Activated T-cell treated with anti-CD3 and anti-CD28 coated beads, Interleukin-2, amount 50 U/mL, for 72 hours (primary cell): ENCODE data around the gene PPP6R2. TPM values are rescaled to one million over a fixed set of nuclear protein-coding genes. Genes with fewer than 3 reads are reported as not detected.

Experiments
- ATAC-seq, 2 donors: fragments of 150-1000 bp; cut with Tn5 transposase; replicated peaks in 1 of 2; 2 replicates each; pipeline ENCODE4 v1.10.0; 2021; ENCODE audit warnings: moderate library complexity in 2 of 2, mild to moderate bottlenecking in 1 of 2
- DNase-seq, 2 donors: peaks; one replicate each; pipeline ENCODE4 v3.0.0; 2021 to 2022; ENCODE audit warnings: mixed read lengths in 1 of 2
- H3K27ac Mint-ChIP-seq: one replicate; pipeline ENCODE4 v1.8.0; 2022; ENCODE audit warnings: mild to moderate bottlenecking, moderate library complexity, mixed read lengths
- H3K27me3 Mint-ChIP-seq: one replicate; pipeline ENCODE4 v1.8.0; 2022; ENCODE audit warnings: low read depth, mixed read lengths
- H3K36me3 Mint-ChIP-seq, 2 donors: one replicate each; pipeline ENCODE4 v1.8.0; 2022; ENCODE audit warnings: mixed read lengths in 2 of 2, mild to moderate bottlenecking in 1 of 2; ENCODE audit not compliant: insufficient read depth in 2 of 2
- H3K4me1 Mint-ChIP-seq: one replicate; pipeline ENCODE4 v1.8.0; 2022; ENCODE audit warnings: low read depth, mixed read lengths
- H3K4me3 Mint-ChIP-seq, 2 donors: one replicate each; pipeline ENCODE4 v1.8.0; 2022; ENCODE audit warnings: mild to moderate bottlenecking in 2 of 2, mixed read lengths in 2 of 2, moderate library complexity in 2 of 2
- H3K9me3 Mint-ChIP-seq, 2 donors: one replicate each; pipeline ENCODE4 v1.8.0; 2022; ENCODE audit warnings: mixed read lengths in 2 of 2
- total RNA-seq, 2 donors: library from RNA; stranded (reverse); gene quantifications; one replicate each; pipeline ENCODE4 v1.2.3, GENCODE V29; 2022

The PPP6R2 gene
- total RNA-seq, 2 donors from 2014 or later = 45.6 to 51.3 TPM

DNA sequence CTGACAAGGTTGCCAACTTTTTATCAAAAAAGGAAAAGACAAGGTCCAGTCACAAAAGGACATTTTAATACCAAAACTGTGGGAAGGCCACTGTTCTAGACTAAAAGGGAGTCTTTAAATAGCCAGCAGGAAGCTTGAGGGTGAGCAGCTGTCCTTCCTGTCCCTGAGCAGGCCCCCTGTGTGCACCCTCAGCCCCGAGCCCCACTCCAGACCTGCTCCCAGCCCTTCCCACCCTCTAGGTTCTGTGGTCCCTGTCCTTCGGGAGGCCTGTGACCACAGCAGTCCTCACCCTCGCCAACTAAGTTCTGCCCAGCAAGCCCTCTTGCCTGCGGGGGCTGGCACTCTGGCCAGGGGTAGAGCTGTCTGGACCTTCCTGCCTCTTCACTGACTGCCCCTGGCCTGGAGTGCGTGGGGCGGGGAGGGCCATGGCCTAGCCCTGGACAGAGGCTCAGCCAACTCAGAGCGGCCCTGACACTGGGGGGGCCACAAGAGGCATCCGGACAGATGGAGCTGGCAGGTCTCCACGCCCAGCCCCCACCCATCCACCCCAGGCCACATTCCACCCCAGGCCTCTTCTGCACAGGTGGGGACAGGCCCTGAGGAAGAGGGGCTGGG, 34.0 kb upstream of the PPP6R2 start:
- no peak for DNase-seq
- Mint-ChIP-seq H3K27me3 (peaks cover 6% of the 10 kb centered on the region), H3K36me3 (no peaks in the 10 kb centered on the region), H3K4me1 (peaks cover 13% of the 10 kb centered on the region), H3K9me3 (no peaks in the 10 kb centered on the region), H3K27ac (no peak overlapping the region), H3K4me3 (peak overlapping the region; percentile 12 to 39)
- no peak for ATAC-seq

DNA sequence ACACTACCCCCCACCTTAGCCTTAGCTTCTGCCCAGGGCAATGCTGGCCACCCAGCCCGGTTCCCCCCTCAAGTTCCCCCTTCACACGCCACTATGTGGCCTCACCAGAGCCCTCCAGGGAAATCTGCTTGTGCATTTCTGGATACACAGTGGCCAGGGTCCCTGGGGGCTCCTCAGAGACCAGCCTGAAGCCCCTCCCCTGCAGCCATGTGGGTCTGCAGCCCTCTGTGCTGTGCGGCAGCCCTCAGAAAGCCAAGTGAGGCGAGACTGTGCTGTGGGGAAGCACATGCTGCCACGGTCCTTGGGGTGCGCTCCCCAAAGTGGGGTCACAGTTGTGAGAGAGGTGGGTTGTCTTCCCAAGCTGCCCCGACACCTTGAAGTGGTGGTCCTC, 33.5 kb upstream of the PPP6R2 start:
- DNase-seq = no peak
- Mint-ChIP-seq H3K27me3 (peaks cover 6% of the 10 kb centered on the region), H3K27ac (no peak overlapping the region), H3K9me3 (no peaks in the 10 kb centered on the region), H3K36me3 (no peaks in the 10 kb centered on the region), H3K4me1 (peaks cover 18% of the 10 kb centered on the region), H3K4me3 (no peak overlapping the region)
- no peak for ATAC-seq

GRCh38 chr22:50310031-50310722, 33.0 kb upstream of the PPP6R2 start:
- no peak for DNase-seq
- Mint-ChIP-seq H3K4me1 (peaks cover 20% of the 10 kb centered on the region), H3K4me3 (no peak overlapping the region), H3K36me3 (no peaks in the 10 kb centered on the region), H3K27me3 (peaks cover 6% of the 10 kb centered on the region), H3K27ac (no peak overlapping the region), H3K9me3 (no peaks in the 10 kb centered on the region)
- ATAC-seq = no peak

- DNase-seq (no peak), ATAC-seq (no peak)
- Mint-ChIP-seq H3K27me3 (peaks cover 4% of the 10 kb centered on the region), H3K9me3 (no peaks in the 10 kb centered on the region), H3K27ac (no peak overlapping the region), H3K36me3 (no peaks in the 10 kb centered on the region), H3K4me3 (no peak overlapping the region), H3K4me1 (peaks cover 21% of the 10 kb centered on the region)
Observed at GRCh38 chr22:50310949-50311444, 32.1 kb upstream of the PPP6R2 start.

DNA sequence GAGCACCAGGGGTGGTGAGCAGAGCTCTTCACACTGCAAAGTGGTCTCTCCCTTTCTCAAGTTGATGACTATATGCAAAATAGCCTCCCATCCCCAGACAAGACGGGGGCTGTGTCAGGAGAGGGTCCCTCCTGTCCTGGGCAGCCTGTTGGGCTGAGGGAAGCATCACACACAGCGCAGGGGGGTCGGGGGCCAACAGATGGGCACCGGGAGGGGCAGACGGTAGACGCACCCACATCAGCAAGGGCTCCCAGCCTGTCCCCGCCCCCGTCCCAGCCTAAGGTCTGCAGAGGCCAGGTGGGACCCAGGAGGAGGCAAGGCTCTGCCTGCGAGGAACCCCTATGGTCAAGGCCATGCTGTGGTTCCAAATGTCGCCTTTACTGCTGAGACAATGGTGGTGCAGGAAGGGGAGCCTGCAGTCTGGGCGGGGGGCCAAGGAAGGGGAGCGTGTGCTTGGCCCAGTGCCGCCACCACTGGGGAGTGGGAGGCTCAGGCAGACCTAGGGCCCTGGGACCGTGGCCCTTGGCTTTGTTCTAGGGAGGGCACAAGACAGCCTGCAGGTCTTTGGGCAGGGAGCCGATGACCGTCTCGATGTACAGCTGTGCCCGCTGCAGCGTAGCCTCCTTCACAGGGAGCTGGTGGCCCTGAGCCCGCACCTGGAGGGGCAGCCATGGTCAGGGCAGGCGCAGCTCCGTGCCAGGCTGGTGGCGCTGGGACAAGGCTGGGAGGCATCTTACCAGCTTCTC, 31.3 kb upstream of the PPP6R2 start:
- Mint-ChIP-seq H3K27me3 (no peaks in the 10 kb centered on the region), H3K27ac (no peak overlapping the region), H3K4me1 (peaks cover 17% of the 10 kb centered on the region), H3K36me3 (no peaks in the 10 kb centered on the region), H3K4me3 (no peak overlapping the region), H3K9me3 (no peaks in the 10 kb centered on the region)
- DNase-seq = no peak
- no peak for ATAC-seq

DNA sequence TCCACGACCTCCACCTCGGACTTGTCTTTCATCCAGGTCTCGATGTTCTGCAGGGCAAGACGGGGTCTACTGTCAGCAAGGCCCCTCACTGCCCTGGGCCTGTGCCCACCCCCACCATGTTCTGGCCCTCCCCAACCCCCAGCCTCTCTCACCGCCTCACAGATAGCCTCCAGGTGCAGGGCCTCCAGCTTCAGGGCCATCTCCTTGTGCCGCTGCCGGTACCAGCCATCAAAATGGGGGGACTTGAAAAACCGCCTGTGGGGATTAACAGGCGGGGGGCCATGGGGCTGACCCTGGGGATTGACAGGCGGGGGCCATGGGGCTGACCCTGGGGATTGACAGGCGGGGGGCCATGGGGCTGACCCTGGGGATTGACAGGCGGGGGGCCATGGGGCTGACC, 30.8 kb upstream of the PPP6R2 start:
- Mint-ChIP-seq H3K27ac (no peak overlapping the region), H3K9me3 (no peaks in the 10 kb centered on the region), H3K4me3 (no peak overlapping the region), H3K4me1 (peaks cover 17% of the 10 kb centered on the region), H3K27me3 (no peaks in the 10 kb centered on the region), H3K36me3 (no peaks in the 10 kb centered on the region)
- DNase-seq (no peak), ATAC-seq (no peak)

- no peaks in the 10 kb centered on the region for H3K9me3 Mint-ChIP-seq
- peaks cover 17% of the 10 kb centered on the region for H3K4me1 Mint-ChIP-seq
- no peaks in the 10 kb centered on the region for H3K27me3 Mint-ChIP-seq
- H3K36me3 Mint-ChIP-seq = no peaks in the 10 kb centered on the region
- H3K27ac Mint-ChIP-seq = no peak overlapping the region
- no peak for ATAC-seq
- DNase-seq = no peak
- no peak overlapping the region for H3K4me3 Mint-ChIP-seq
Observed at GRCh38 chr22:50313021-50313420, 30.1 kb upstream of the PPP6R2 start.

DNA sequence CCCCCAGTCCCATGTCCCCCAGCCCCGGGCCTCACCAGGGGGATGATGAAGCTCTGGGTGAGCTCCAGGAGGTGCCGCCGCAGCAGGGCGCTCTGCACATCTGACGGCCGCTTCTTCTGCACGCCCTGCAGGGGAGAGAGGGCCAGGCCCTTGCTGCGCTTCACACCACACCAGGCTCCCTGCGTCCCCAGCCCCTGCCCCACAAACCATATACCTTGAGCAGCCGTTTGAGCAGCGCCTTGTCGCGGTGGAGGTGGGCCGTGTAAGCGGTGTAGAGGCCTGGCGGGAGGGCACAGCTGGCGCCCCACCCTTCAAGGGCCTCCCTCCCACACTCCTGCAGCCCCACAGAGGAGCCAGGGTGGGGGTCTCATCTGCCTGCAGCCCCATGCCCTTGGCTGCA, 29.5 kb upstream of the PPP6R2 start:
- Mint-ChIP-seq H3K4me3 (peak overlapping the region; percentile 83 to 90), H3K9me3 (no peaks in the 10 kb centered on the region), H3K27me3 (no peaks in the 10 kb centered on the region), H3K4me1 (peaks cover 17% of the 10 kb centered on the region), H3K27ac (no peak overlapping the region), H3K36me3 (no peaks in the 10 kb centered on the region)
- no peak for DNase-seq
- ATAC-seq = no peak

DNA sequence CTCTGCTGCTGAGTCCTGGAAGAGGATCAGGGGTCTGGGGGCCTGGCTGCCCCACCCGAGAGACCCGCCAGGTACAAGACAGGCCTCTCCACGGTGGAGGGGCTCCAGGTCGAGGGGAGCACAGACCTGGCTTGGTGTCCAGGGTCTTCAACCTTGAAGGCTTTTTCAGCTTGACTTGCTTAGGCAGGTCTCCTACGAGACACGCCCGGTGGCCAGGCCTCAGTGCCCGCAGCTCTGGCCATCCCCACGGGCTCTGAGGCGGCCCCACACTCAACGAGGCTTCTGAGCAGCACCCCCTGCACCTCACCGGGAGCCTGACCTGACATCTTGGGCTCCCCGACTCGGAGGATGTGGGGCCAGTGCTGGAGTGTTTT, 29.1 kb upstream of the PPP6R2 start:
- no peak for ATAC-seq
- no peak for DNase-seq
- Mint-ChIP-seq H3K36me3 (no peaks in the 10 kb centered on the region), H3K27me3 (no peaks in the 10 kb centered on the region), H3K27ac (peak overlapping the region; percentile 11), H3K9me3 (no peaks in the 10 kb centered on the region), H3K4me1 (peaks cover 17% of the 10 kb centered on the region), H3K4me3 (peak overlapping the region; percentile 83 to 90)

DNA sequence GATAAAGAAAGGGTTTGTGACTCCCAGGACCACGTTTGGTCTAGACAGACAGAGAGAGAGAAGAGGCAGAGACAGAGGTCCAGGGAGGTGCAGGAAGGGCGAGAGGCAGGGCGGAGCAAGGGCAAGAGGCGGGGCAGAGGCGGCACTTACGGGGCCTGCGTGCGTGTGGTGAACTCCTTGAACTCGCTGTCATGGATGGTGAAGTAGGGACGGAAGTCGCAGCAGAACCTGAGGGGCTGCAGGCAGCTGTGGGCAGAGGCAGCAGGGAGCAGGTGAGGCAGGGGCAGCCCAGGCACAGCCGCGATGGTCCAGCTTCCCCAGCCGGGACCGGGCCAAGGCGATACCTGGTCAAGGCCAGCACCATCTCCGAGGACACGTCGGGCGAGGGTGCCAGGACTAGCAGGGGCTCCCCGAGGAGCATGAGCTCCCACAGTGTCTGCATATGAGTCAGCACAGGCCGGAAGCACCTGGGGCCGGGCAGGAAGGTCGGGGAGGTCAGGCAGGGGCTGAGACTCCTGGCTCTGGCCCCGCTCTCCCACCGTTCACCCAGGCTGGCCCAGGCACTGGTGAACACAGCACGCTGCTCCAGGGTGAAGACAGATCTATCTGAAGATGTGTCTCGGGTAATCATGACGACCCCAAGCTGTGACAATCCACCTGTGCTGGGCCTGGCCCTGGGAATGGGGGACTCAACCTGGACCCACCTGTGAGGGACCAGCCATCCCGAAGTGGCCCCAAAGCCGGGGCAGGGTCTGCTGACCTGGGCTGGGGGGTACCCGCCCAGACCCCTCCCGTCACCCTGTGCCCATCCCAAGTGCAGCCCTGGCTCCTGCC, 28.5 kb upstream of the PPP6R2 start:
- Mint-ChIP-seq H3K27me3 (no peaks in the 10 kb centered on the region), H3K4me3 (peak overlapping the region; percentile 83 to 90), H3K27ac (peak overlapping the region; percentile 11), H3K36me3 (no peaks in the 10 kb centered on the region), H3K9me3 (no peaks in the 10 kb centered on the region), H3K4me1 (peaks cover 17% of the 10 kb centered on the region)
- peak; percentile 85 for DNase-seq
- ATAC-seq = peak; percentile 95 to 96

DNA sequence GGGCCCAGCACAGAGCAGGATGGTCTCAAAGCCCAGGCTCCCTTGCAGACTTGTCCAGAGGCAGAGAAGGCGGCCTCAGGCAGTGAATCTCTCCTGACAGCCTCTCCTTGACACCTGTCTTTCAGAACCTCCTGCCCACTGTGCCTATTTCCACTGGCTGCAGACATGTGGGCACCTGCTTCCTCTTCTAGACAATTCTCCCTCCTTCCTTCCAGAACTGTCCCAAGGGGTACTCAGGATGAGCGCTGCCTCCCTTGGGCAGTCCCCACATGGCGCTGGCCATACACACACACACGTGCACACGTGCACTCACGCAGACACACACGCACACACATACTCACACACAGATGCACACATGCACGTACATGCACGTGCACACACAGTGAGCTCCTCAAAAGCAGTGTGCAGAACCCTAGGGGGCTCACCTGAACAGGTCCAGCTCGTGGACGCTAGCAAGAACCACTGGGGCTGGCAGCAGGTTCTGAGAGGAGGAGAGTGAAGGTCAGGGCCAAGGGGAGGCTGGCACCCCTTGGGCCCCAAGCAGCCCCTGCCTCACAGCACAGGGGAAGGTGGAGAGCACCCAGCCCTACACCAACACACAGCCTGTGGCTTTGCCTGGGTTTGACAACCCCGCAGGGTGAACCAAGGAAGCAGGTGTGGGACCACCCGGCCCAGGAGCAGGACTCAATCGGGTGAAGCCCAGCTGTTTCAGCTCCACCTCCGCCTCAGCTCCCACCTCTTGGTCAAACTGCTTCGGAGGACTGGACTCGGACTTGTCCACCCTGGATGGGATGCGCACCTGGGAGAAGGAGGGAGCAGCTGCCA, 27.6 kb upstream of the PPP6R2 start:
- H3K4me3 Mint-ChIP-seq = peak overlapping the region; percentile 59 to 90
- no peaks in the 10 kb centered on the region for H3K27me3 Mint-ChIP-seq
- no peaks in the 10 kb centered on the region for H3K9me3 Mint-ChIP-seq
- H3K4me1 Mint-ChIP-seq = peaks cover 17% of the 10 kb centered on the region
- no peaks in the 10 kb centered on the region for H3K36me3 Mint-ChIP-seq
- H3K27ac Mint-ChIP-seq = no peak overlapping the region
- DNase-seq = no peak
- no peak for ATAC-seq
